ENCODE measurements around the gene MYO1D.

MYO1D gene

DNA sequence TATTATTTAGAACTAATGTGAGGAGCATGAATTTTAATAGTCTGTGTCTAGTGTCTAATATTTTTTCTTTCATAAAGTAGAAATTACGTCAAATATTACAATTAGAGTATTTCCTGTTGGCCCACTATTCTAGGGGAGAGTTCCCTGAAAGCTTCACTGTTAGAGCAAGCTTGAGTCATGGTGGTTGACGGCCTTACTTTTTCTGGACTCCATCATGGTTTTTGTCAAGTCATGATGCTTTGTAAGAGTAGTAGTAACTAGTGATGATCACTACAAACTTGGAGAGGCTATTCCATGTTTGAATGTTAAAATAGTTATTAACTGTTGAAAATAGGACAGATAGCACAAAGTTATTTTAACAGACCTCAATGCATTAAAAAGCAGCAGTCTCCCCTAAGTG, 431.0 kb downstream of the MYO1D start:
- Histone ChIP-seq H3K79me2 (ENCODE audit: low read length) (peaks cover 68% of the 10 kb centered on the region), H3K9ac (ENCODE audit: low read length) (no peak overlapping the region), H3K9me2 (replicated peaks; ENCODE audit: insufficient read depth, low read length) (no peaks in the 10 kb centered on the region), H3K4me1 (ENCODE audit: low read length) (peaks cover 18% of the 10 kb centered on the region), H3K9me3 (replicated peaks; ENCODE audit: insufficient read depth, low read length) (no peaks in the 10 kb centered on the region), H4K20me1 (ENCODE audit: insufficient read depth, low read length) (peaks cover 17% of the 10 kb centered on the region; the same call in 1 of the 2 replicates), H3K27me3 (replicated peaks; ENCODE audit: insufficient read depth, low read length) (no peaks in the 10 kb centered on the region), H3K36me3 (replicated peaks; ENCODE audit: insufficient read depth, low read length) (peaks cover 13% of the 10 kb centered on the region), H3K4me2 (ENCODE audit: low read depth, low read length) (peak overlapping the region; percentile 72), H3F3A (ENCODE audit: insufficient read depth, low read length) (peaks cover 14% of the 10 kb centered on the region), H2AFZ (ENCODE audit: low read length) (no peak overlapping the region), H3K27ac (ENCODE audit: low read length) (peak overlapping the region; percentile 0; the same call in 1 of the 2 replicates), H3K4me3 (ENCODE audit: low read length) (peak overlapping the region; percentile 96)
- DNase-seq, result no peak
- TF ChIP-seq EZH2 (optimal IDR thresholded peaks at IDR 0.05; ENCODE audit: low read depth, low read length) (no peak), EZH2phosphoT487 (IDR thresholded peaks at IDR 0.05; ENCODE audit: low read length) (no peak)
- TF ChIP-seq, protein P1, sequence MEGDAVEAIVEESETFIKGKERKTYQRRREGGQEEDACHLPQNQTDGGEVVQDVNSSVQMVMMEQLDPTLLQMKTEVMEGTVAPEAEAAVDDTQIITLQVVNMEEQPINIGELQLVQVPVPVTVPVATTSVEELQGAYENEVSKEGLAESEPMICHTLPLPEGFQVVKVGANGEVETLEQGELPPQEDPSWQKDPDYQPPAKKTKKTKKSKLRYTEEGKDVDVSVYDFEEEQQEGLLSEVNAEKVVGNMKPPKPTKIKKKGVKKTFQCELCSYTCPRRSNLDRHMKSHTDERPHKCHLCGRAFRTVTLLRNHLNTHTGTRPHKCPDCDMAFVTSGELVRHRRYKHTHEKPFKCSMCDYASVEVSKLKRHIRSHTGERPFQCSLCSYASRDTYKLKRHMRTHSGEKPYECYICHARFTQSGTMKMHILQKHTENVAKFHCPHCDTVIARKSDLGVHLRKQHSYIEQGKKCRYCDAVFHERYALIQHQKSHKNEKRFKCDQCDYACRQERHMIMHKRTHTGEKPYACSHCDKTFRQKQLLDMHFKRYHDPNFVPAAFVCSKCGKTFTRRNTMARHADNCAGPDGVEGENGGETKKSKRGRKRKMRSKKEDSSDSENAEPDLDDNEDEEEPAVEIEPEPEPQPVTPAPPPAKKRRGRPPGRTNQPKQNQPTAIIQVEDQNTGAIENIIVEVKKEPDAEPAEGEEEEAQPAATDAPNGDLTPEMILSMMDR (IDR thresholded peaks at IDR 0.05; ENCODE audit: low read length), result no peak

DNA sequence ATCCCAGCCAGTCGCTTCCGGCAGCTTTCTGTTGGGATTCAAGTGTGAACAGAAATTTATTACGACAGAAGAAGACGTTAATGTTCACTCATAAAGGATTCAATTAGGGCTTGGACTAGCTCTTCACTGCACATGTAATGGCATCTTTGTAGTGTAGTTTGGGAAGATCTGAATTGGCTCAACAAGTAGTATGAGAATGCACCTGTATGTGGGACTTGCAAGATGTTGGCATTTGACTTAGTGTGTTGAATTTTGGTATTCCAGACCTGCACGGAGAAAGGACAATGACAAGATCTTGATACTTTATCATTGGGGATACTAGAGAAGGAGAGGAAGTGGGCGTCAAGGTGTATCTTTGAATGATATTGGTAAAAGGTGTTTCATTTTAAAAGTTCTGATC, 431.4 kb downstream of the MYO1D start:
- Histone ChIP-seq H2AFZ (ENCODE audit: low read length) (no peak overlapping the region), H3K9me2 (replicated peaks; ENCODE audit: insufficient read depth, low read length) (no peaks in the 10 kb centered on the region), H3F3A (ENCODE audit: insufficient read depth, low read length) (peaks cover 14% of the 10 kb centered on the region), H4K20me1 (ENCODE audit: insufficient read depth, low read length) (peaks cover 17% of the 10 kb centered on the region; the same call in 1 of the 2 replicates), H3K4me2 (ENCODE audit: low read depth, low read length) (peak overlapping the region; percentile 72), H3K36me3 (replicated peaks; ENCODE audit: insufficient read depth, low read length) (peaks cover 13% of the 10 kb centered on the region; the same call in 1 of the 2 replicates), H3K27ac (ENCODE audit: low read length) (no peak overlapping the region; the same call in 1 of the 2 replicates), H3K9me3 (replicated peaks; ENCODE audit: insufficient read depth, low read length) (no peaks in the 10 kb centered on the region), H3K4me3 (ENCODE audit: low read length) (peak overlapping the region; percentile 96), H3K79me2 (ENCODE audit: low read length) (peaks cover 63% of the 10 kb centered on the region), H3K27me3 (replicated peaks; ENCODE audit: insufficient read depth, low read length) (no peaks in the 10 kb centered on the region), H3K4me1 (ENCODE audit: low read length) (peaks cover 20% of the 10 kb centered on the region), H3K9ac (ENCODE audit: low read length) (peak overlapping the region; percentile 97)
- TF ChIP-seq EZH2 (optimal IDR thresholded peaks at IDR 0.05; ENCODE audit: low read depth, low read length) (no peak), EZH2phosphoT487 (IDR thresholded peaks at IDR 0.05; ENCODE audit: low read length) (no peak)
- TF ChIP-seq, protein P1 (IDR thresholded peaks at IDR 0.05; ENCODE audit: low read length), result no peak
- DNase-seq, result no peak

DNA sequence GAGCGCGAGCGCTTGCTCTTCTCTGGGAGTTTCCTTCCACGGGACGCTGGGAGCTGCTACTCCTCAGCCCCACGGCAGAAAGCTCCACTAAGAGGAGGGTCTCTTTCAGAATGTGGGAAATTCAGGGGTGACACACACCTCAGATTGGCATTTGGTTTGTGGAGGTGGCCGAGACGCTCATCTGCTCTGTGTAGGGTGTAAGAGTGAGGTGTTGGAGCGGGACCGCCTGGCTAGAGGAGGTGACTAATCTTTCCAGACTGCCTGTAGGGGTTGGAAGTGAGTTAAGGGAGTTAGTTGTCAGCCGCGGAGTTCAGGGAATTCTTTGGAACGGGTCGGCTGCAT, 431.9 kb downstream of the MYO1D start:
- H3K4me2 ChIP-seq (ENCODE audit: low read depth, low read length), result peak overlapping the region; percentile 72
- peaks cover 14% of the 10 kb centered on the region for H3F3A ChIP-seq (ENCODE audit: insufficient read depth, low read length)
- H3K36me3 ChIP-seq (replicated peaks; ENCODE audit: insufficient read depth, low read length), result peaks cover 13% of the 10 kb centered on the region; the same call in 1 of the 2 replicates
- peak overlapping the region; percentile 96 for H3K4me3 ChIP-seq (ENCODE audit: low read length)
- peaks cover 17% of the 10 kb centered on the region; the same call in 1 of the 2 replicates for H4K20me1 ChIP-seq (ENCODE audit: insufficient read depth, low read length)
- peak overlapping the region; percentile 97 for H3K9ac ChIP-seq (ENCODE audit: low read length)
- peak overlapping the region; percentile 67 for H2AFZ ChIP-seq (ENCODE audit: low read length)
- H3K9me3 ChIP-seq (replicated peaks; ENCODE audit: insufficient read depth, low read length), result no peaks in the 10 kb centered on the region
- no peaks in the 10 kb centered on the region for H3K9me2 ChIP-seq (replicated peaks; ENCODE audit: insufficient read depth, low read length)
- H3K79me2 ChIP-seq (ENCODE audit: low read length), result peaks cover 58% of the 10 kb centered on the region
- H3K27me3 ChIP-seq (replicated peaks; ENCODE audit: insufficient read depth, low read length), result no peaks in the 10 kb centered on the region
- peak overlapping the region; percentile 56; the same call in 1 of the 2 replicates for H3K27ac ChIP-seq (ENCODE audit: low read length)
- peaks cover 20% of the 10 kb centered on the region for H3K4me1 ChIP-seq (ENCODE audit: low read length)
- DNase-seq, result no peak
- TF ChIP-seq EZH2 (optimal IDR thresholded peaks at IDR 0.05; ENCODE audit: low read depth, low read length), result no peak
- no peak for TF ChIP-seq EZH2phosphoT487 (IDR thresholded peaks at IDR 0.05; ENCODE audit: low read length)
- TF ChIP-seq, protein P1 (IDR thresholded peaks at IDR 0.05; ENCODE audit: low read length), result no peak

All from MM.1S (cell line).